GM18502 (cell line): ENCODE results near the gene LDLRAD3.

Source experiments
- ATAC-seq: cut with Tn5 transposase; IDR thresholded peaks from one replicate; pipeline ENCODE4 v1.9.1; 2021; ENCODE audit warnings: mild to moderate bottlenecking; ENCODE audit not compliant: unreplicated experiment, poor library complexity

LDLRAD3 gene

GRCh38 chr11:36013950-36014897 is 70.4 kb downstream of the LDLRAD3 start:
- ATAC-seq = no peak

GRCh38 chr11:36014898-36015665 is 71.2 kb downstream of the LDLRAD3 start:
- no peak for ATAC-seq

GRCh38 chr11:36015799-36016198 is 71.9 kb downstream of the LDLRAD3 start:
- ATAC-seq = no peak

GRCh38 chr11:36016263-36016662 is 72.4 kb downstream of the LDLRAD3 start:
- ATAC-seq = no peak

GRCh38 chr11:36016709-36017108 is 72.8 kb downstream of the LDLRAD3 start:
- ATAC-seq = no peak

GRCh38 chr11:36019005-36019596 is 75.2 kb downstream of the LDLRAD3 start:
- ATAC-seq = no peak

DNA sequence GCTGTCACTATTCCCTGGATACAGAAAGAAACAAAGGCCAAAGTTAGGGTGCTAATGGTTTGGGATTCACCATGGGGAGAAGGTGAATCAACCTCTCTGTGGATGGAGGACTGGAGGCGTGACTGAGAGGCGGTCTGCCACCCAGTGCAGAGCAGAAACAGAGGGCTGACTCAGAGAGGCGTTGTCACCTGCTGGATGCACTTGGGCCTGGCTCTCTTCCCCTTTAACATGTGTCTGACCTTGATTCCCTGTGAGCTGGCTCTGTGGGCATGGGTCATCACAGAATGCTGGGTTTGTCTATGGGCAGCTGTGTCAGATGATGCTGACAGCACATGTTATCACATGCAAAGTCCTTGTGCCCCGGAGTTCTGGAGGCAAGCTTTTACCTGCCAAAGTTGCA is 75.9 kb downstream of the LDLRAD3 start:
- ATAC-seq = no peak

- ATAC-seq = no peak
Observed at GRCh38 chr11:36022882-36023281, 79.0 kb downstream of the LDLRAD3 start.

GRCh38 chr11:36023922-36024321 is 80.1 kb downstream of the LDLRAD3 start:
- no peak for ATAC-seq

DNA sequence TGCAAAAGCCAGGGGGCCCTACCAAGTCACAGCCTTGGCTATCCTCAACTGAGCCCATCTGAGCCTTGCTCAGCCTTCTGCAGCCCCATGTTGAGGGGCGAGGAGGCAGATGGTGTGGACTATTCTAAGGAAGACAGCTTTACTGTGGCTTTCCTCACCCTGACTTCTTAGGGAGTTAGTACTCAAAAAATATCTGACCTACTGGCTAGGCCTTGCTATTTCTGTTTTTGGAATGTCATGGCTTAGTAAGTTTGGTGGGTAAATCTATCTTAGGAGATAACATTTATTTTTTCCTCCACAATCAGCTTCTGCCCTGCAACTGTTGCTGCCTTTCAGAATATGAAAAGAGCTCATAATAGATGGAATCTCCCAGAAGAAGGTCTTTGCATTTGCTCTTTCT is 80.9 kb downstream of the LDLRAD3 start:
- no peak for ATAC-seq

- no peak for ATAC-seq
Observed at GRCh38 chr11:36026315-36026968, 82.6 kb downstream of the LDLRAD3 start.

DNA sequence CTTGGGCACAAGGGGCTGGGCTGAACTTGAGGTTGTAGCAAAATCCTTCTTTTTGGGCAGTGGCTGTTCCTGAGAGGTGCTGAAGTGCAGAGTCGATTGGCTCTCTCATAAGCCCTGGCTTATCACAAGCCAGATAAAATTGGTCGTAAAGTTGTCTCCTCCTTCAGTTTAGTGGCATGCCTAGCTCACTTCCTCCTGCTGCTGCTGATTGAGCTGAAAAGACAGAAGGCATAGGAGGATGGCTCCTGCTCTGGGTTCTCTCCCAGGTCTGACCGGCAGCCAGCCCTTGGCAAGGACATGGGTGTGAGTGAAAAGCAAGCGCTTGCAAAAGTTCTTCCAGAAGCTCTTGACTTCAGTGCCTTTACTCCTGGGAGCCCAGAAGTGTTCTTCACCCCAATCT is 83.9 kb downstream of the LDLRAD3 start:
- ATAC-seq = no peak

DNA sequence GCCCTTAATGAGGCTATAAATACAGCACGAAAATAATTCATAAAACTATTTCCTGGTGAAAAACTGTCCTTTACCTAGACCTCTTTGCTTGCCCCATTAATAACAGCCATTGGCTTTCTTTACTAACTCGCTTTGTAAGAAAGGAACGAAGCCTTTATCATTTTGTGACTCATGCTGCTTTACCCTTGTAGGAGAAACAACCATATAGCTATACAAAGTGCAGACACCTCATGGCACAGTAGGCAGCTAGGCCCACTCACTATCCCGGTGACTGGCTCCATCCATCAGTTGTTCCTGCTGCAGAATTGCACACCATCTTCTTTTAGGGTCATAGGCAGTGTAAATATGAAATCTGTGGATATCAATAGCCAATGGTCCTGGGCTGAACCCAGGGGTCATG is 85.8 kb downstream of the LDLRAD3 start:
- no peak for ATAC-seq

- no peak for ATAC-seq
Observed at GRCh38 chr11:36030731-36031281, 86.9 kb downstream of the LDLRAD3 start.

GRCh38 chr11:36033082-36033751 is 89.4 kb downstream of the LDLRAD3 start:
- no peak for ATAC-seq

DNA sequence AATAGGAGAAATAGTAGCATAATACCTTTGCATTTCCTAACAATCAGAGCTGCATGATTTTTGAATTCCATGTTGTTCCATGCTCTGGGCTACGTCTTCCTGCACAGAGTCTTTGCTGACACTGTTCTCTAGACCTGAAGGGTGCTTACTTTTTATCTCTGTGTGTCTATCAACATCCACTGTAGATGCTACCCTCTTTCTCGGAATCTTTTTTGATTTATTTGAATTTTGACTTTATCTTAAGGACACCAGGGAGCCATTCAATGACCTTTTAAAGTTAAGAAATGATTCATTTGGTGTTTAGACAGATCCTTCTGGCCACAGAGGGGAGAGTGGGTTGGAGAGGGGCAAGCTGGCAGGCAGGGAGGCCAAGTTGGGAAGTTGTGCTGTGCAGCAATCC is 90.1 kb downstream of the LDLRAD3 start:
- ATAC-seq = no peak

DNA sequence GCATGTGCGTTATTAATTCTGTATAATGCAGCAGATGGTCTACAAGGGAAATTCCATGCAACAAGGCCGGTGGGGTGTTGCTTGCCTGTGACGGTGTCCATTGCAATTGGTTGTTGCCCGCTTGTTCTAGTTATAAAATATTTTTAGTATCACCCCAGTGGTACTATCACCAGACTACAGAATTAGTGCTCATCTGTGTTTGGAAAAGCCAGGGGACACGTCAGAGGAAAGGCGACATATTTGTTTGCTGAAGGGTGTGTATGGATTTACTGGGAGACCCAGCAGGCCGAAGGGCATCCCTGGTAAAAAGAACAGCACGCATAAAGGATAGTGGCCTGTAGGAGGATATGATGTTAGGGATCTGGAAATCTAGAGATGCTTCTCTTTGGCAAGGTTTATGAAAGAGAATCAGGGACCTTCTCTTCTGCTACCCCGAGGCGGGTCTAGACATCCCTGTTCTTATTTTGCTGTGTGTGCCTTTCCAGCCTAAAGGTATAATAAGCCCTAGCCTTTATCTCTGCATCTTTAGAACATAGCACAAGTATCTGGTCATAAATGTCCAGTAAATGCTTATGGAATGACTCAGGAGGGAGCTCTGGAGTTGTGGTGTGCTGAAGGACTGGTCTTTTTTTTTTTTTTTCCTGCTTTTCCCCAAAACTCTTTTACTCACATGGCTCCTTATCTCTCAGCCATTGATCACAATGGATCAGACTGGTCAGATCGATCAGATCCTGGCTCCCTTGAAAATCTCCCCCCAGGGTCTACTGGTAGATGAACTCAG is 90.9 kb downstream of the LDLRAD3 start:
- no peak for ATAC-seq

- ATAC-seq = no peak
Observed at GRCh38 chr11:36035454-36035853, 91.6 kb downstream of the LDLRAD3 start.

GRCh38 chr11:36035999-36036398 is 92.1 kb downstream of the LDLRAD3 start:
- no peak for ATAC-seq
